GM21786 (cell line): ENCODE data around the gene IL15.
"Not testable (repeated sequence)": the region's sequence is repeated elsewhere in the genome, so short reads cannot be mapped to it uniquely, and the experiment has no call there.

Source experiments
- ATAC-seq: cut with Tn5 transposase; IDR thresholded peaks from one replicate; pipeline ENCODE4 v1.9.1; 2021; ENCODE audit not compliant: unreplicated experiment

The IL15 gene

GRCh38 chr4:141692081-141692480, 55.7 kb downstream of the IL15 start:
- no peak for ATAC-seq

- ATAC-seq = no peak
Measured at GRCh38 chr4:141697116-141697515, 60.7 kb downstream of the IL15 start.

- ATAC-seq = no peak
Measured at GRCh38 chr4:141702472-141703182, 66.2 kb downstream of the IL15 start.

- no peak for ATAC-seq
Measured at GRCh38 chr4:141703497-141703896, 67.1 kb downstream of the IL15 start.

- peak; percentile 79 for ATAC-seq
Measured at GRCh38 chr4:141705048-141705746, 68.8 kb downstream of the IL15 start.

- peak; percentile 59 for ATAC-seq
Measured at GRCh38 chr4:141705747-141706377, 69.5 kb downstream of the IL15 start.

GRCh38 chr4:141706445-141706844, 70.1 kb downstream of the IL15 start:
- no peak for ATAC-seq

GRCh38 chr4:141711211-141711610, 74.8 kb downstream of the IL15 start:
- peak; percentile 62 for ATAC-seq

- ATAC-seq = no peak
Measured at GRCh38 chr4:141713185-141713584, 76.8 kb downstream of the IL15 start.

GRCh38 chr4:141713771-141714445, 77.5 kb downstream of the IL15 start:
- no peak for ATAC-seq

GRCh38 chr4:141719585-141719984, 83.2 kb downstream of the IL15 start:
- ATAC-seq = no peak

- ATAC-seq = no peak
Measured at GRCh38 chr4:141721174-141721573, 84.8 kb downstream of the IL15 start.

GRCh38 chr4:141724646-141725045, 88.3 kb downstream of the IL15 start:
- ATAC-seq = no peak

- ATAC-seq = no peak
Measured at GRCh38 chr4:141727420-141727819, 91.0 kb downstream of the IL15 start.

- ATAC-seq = peak; percentile 51
Measured at GRCh38 chr4:141730805-141731204, 94.4 kb downstream of the IL15 start.

GRCh38 chr4:141731481-141731880, 95.1 kb downstream of the IL15 start:
- no peak for ATAC-seq

- ATAC-seq = no peak
Measured at GRCh38 chr4:141739636-141740035, 103.3 kb downstream of the IL15 start.

- no peak for ATAC-seq
Measured at GRCh38 chr4:141746026-141746425, 109.6 kb downstream of the IL15 start.

GRCh38 chr4:141751806-141752205, 115.4 kb downstream of the IL15 start:
- not testable (repeated sequence) for ATAC-seq

GRCh38 chr4:141757287-141757686, 120.9 kb downstream of the IL15 start:
- ATAC-seq = no peak

- no peak for ATAC-seq
Measured at GRCh38 chr4:141759796-141760425, 123.5 kb downstream of the IL15 start.
